Stimulated activated naive CD8-positive, alpha-beta T cell treated with anti-CD3 and anti-CD28 coated beads, Interleukin-15, amount 100 ng/mL, for 72 hours (primary cell): Measurements from ENCODE around the gene TEX44.
A peak's percentile ranks its signal among the peaks of the same experiment; 100 is the strongest.

Experiments
- ATAC-seq: fragments of 150-1000 bp; cut with Tn5 transposase; 2 replicates; pipeline ENCODE4 v1.10.0; 2021; ENCODE audit warnings: mild to moderate bottlenecking, moderate library complexity
- DNase-seq, 2 donors: peaks; one replicate each; pipeline ENCODE4 v3.0.0; 2021 to 2022
- H3K27ac Mint-ChIP-seq, 2 donors: one replicate each; pipeline ENCODE4 v1.8.0; 2022; ENCODE audit warnings: mild to moderate bottlenecking in 2 of 2, mixed read lengths in 2 of 2, moderate library complexity in 2 of 2
- H3K27me3 Mint-ChIP-seq: one replicate; pipeline ENCODE4 v1.8.0; 2022; ENCODE audit warnings: mixed read lengths
- H3K4me1 Mint-ChIP-seq: one replicate; pipeline ENCODE4 v1.8.0; 2022; ENCODE audit warnings: mild to moderate bottlenecking, mixed read lengths
- H3K4me3 Mint-ChIP-seq, 2 donors: one replicate each; pipeline ENCODE4 v1.8.0; 2022; ENCODE audit warnings: mild to moderate bottlenecking in 2 of 2, mixed read lengths in 2 of 2, moderate library complexity in 1 of 2
- H3K9me3 Mint-ChIP-seq, 2 donors: one replicate each; pipeline ENCODE4 v1.8.0; 2022; ENCODE audit warnings: mixed read lengths in 2 of 2

TEX44 gene

GRCh38 chr2:231634412-231634811, 41.7 kb downstream of the TEX44 start:
- H3K9me3 Mint-ChIP-seq, result no peaks in the 10 kb centered on the region
- no peaks in the 10 kb centered on the region for H3K27me3 Mint-ChIP-seq
- no peak for DNase-seq
- H3K4me1 Mint-ChIP-seq, result peaks cover 14% of the 10 kb centered on the region
- ATAC-seq, result peak; percentile 81
- H3K27ac Mint-ChIP-seq, result no peak overlapping the region
- no peak overlapping the region for H3K4me3 Mint-ChIP-seq

DNA sequence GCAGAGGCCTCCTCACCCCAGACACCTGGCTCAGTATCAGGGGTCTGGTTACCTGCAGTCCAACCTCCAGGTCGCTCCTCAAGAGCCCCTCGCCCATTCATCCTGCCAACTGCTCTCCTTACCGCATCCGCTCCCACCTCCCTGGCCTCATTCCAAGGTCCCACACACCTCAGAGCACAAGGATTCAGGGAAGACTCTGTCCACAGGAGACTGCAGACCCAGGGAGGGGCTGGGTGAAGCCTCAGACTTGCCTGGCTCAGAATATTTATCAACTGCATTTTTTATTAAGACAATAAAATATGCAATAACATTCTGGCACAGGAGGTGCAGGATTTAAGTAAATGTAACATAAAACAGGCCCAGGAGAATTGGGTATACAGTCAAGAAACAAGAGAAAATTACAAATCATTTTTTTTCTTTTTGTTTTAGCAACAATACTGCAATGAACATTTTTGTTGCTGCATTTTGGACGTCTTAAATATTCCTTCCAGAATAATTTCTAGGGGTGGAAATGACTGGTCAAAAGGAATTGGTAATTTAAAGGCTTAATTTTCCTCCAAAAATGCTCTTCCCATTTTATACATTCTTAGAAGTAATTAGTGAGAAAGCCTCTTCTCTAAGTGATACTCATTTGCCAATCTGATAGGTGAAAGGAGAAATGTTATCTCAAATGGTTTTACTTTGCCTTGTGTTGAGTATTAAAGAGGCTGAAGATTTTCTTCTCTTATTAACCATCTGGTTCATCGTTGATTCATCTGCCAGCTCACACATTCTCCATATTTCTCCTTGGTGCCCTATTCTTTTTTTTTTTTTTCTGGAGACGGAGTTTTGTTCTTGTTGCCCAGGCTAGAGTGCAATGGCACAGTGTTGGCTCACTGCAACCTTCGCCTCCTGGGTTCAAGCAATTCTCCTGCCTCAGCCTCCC, 42.5 kb downstream of the TEX44 start:
- DNase-seq, result no peak
- H3K27me3 Mint-ChIP-seq, result no peaks in the 10 kb centered on the region
- H3K9me3 Mint-ChIP-seq, result no peaks in the 10 kb centered on the region
- no peak overlapping the region for H3K4me3 Mint-ChIP-seq
- no peak overlapping the region for H3K27ac Mint-ChIP-seq
- ATAC-seq, result no peak
- peaks cover 14% of the 10 kb centered on the region for H3K4me1 Mint-ChIP-seq

- ATAC-seq (no peak), DNase-seq (no peak)
- no peaks in the 10 kb centered on the region for H3K27me3 Mint-ChIP-seq
- H3K4me3 Mint-ChIP-seq, result no peak overlapping the region
- H3K4me1 Mint-ChIP-seq, result peaks cover 32% of the 10 kb centered on the region
- peak overlapping the region in 1 of 2 donors; percentile 50 for H3K27ac Mint-ChIP-seq
- no peaks in the 10 kb centered on the region for H3K9me3 Mint-ChIP-seq
Measured at GRCh38 chr2:231640241-231640640, 47.6 kb downstream of the TEX44 start.

DNA sequence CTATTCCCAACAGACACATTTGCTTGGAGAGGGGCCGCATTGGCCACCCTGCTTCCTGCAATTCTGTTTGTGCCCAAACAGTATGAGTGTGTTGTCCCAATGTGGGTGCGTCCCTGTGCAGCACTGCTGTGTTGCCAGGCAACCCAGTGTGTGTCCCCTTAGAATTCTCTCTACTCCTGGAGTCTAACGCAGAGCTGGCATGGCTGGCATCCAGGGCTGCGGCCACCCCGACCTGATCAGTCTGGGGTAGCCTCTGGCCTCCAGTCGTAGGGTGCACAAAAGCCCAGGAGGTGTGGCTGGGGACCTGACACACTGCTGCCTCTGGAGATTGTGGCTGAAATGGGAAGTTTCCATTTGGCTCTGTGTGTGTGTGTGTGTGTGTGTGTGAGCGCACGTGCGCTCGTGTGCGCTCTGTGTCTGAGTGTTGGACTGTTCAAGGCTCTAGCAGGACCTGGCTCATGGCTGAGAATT, 48.0 kb downstream of the TEX44 start:
- Mint-ChIP-seq H3K27ac (no peak overlapping the region), H3K4me3 (no peak overlapping the region), H3K4me1 (peaks cover 32% of the 10 kb centered on the region), H3K9me3 (no peaks in the 10 kb centered on the region), H3K27me3 (no peaks in the 10 kb centered on the region)
- no peak for ATAC-seq
- no peak for DNase-seq

DNA sequence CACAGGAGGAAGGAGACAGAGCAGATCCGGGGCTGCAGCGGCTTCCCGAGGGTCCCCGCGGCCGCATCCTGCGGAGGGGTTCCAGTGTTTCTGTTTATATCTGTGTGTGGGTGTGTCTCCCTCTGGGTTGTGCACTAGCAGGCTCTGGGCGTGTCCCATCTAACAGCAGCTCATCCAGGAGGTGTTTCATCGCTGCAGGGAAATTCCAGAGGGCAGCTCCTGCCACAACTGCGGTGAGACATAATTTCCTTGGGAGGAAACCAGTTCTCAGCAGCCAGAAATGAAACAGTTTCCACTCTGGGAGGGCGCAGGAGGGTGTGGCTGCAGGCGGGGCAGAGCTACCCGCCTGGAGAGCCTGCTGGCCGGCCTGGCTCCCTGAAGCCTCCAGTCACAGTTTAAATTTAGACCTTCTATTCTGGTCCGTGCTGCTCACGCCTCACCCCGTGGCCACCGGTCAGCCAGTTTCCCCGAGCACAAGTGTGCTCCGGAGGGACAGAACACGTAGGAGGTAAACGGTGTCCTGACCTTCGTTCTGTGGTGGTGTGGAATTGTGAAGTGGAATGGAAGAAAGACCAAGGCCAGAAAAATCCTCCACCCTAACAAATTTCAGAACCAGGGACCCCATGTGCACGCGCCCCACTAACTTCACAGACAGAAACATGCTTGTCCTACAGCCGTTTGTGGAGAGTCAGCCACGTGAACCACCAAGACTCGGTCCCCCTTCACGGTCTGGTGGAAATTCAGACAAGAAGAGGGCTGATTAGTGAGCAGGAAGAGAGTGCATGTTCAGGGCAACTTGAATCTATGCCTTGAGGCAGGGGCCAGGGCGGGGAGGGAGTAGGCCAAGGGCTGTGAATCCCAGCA, 50.2 kb downstream of the TEX44 start:
- Mint-ChIP-seq H3K27ac (peak overlapping the region; percentile 91 to 92), H3K4me3 (peak overlapping the region; percentile 77 to 84), H3K4me1 (peaks cover 32% of the 10 kb centered on the region), H3K9me3 (no peaks in the 10 kb centered on the region), H3K27me3 (no peaks in the 10 kb centered on the region)
- DNase-seq (peak; percentile 35 to 72), ATAC-seq (peak; percentile 89)

- ATAC-seq (no peak), DNase-seq (no peak)
- Mint-ChIP-seq H3K4me3 (no peak overlapping the region), H3K27ac (no peak overlapping the region), H3K4me1 (peaks cover 32% of the 10 kb centered on the region), H3K27me3 (no peaks in the 10 kb centered on the region), H3K9me3 (no peaks in the 10 kb centered on the region)
Measured at GRCh38 chr2:231643495-231643888, 50.8 kb downstream of the TEX44 start.
